ENCODE results near the gene TUFM.
"Not testable (repeated sequence)": the region's sequence is repeated elsewhere in the genome, so short reads cannot be mapped to it uniquely, and the experiment has no call there.

The TUFM gene

GRCh38 chr16:28883221-28883996, 37.3 kb upstream of the TUFM start:
- H3K4me3 ChIP-seq (ENCODE audit: low read length) = no peak overlapping the region
- DNase-seq (ENCODE audit: low read depth) = no peak
- no peak for TF ChIP-seq CTCF (conservative IDR thresholded peaks at IDR 0.05; ENCODE audit: low read depth, low read length)

- peak; percentile 12 for TF ChIP-seq CTCF (conservative IDR thresholded peaks at IDR 0.05; ENCODE audit: low read depth, low read length)
- DNase-seq (ENCODE audit: low read depth) = no peak
- no peak overlapping the region for H3K4me3 ChIP-seq (ENCODE audit: low read length)
Observed at GRCh38 chr16:28882551-28883160, 36.5 kb upstream of the TUFM start.

- DNase-seq (ENCODE audit: low read depth); H3K4me3 ChIP-seq (ENCODE audit: low read length): not testable (repeated sequence)
Observed at GRCh38 chr16:28881565-28881964, 35.4 kb upstream of the TUFM start.

GRCh38 chr16:28880955-28881354, 34.8 kb upstream of the TUFM start:
- DNase-seq (ENCODE audit: low read depth) = no peak
- no peak overlapping the region for H3K4me3 ChIP-seq (ENCODE audit: low read length)
- no peak for TF ChIP-seq CTCF (conservative IDR thresholded peaks at IDR 0.05; ENCODE audit: low read depth, low read length)

GRCh38 chr16:28880589-28880915, 34.4 kb upstream of the TUFM start:
- no peak for TF ChIP-seq CTCF (conservative IDR thresholded peaks at IDR 0.05; ENCODE audit: low read depth, low read length)
- H3K4me3 ChIP-seq (ENCODE audit: low read length) = peak overlapping the region; percentile 45
- DNase-seq (ENCODE audit: low read depth) = no peak

GRCh38 chr16:28879841-28880588, 33.9 kb upstream of the TUFM start:
- no peak for TF ChIP-seq CTCF (conservative IDR thresholded peaks at IDR 0.05; ENCODE audit: low read depth, low read length)
- H3K4me3 ChIP-seq (ENCODE audit: low read length) = peak overlapping the region; percentile 68
- DNase-seq (ENCODE audit: low read depth) = peak; percentile 39

- no peak for DNase-seq (ENCODE audit: low read depth)
- no peak for TF ChIP-seq CTCF (conservative IDR thresholded peaks at IDR 0.05; ENCODE audit: low read depth, low read length)
- H3K4me3 ChIP-seq (ENCODE audit: low read length) = peak overlapping the region; percentile 68
Observed at GRCh38 chr16:28879261-28879840, 33.2 kb upstream of the TUFM start.

Data from retinal pigment epithelial cell (primary cell).